HEK293 (cell line): ENCODE results near the gene DPEP1.

Experiments
- CTCF ChIA-PET: fragments of 350-600 bp; formaldehyde crosslinking; extraction: SDS; loops from one replicate; lab custom pipeline; 2021; ENCODE audit warnings: antibody characterized with exemption; lab: Yijun Ruan, JAX
- POLR2A ChIA-PET: fragments of 300-600 bp; formaldehyde crosslinking; extraction: SDS; loops from one replicate; lab custom pipeline; 2020; ENCODE audit warnings: antibody characterized with exemption, inconsistent platforms; lab: Yijun Ruan, JAX
- H3K27ac ChIP-seq: fragments of 200-500 bp; sonication (Bioruptor generic); 2 replicates; pipeline ENCODE4 v1.5.1; 2014; ENCODE audit warnings: low read depth, low read length, control low read depth, inconsistent platforms; ENCODE audit errors: extremely low read depth
- H3K36me3 ChIP-seq, 2 experiments: fragments of 200-500 bp in 1 of 2; sonication (Bioruptor generic) in 1 of 2; 1 replicate in 1 of 2; 2 replicates in 1 of 2; pipeline ENCODE4 v1.5.1; 2014 to 2017; ENCODE audit warnings: inconsistent platforms in 2 of 2, low read length in 2 of 2; ENCODE audit not compliant: control insufficient read depth in 2 of 2, insufficient read depth in 1 of 2
- H3K4me1 ChIP-seq: fragments of 200-500 bp; sonication (Bioruptor generic); 2 replicates; pipeline ENCODE4 v1.5.1; 2014; ENCODE audit warnings: mild to moderate bottlenecking, low read length, inconsistent platforms; ENCODE audit not compliant: control insufficient read depth, insufficient read depth
- H3K4me3 ChIP-seq: 2 replicates; pipeline ENCODE4 v1.5.1; 2011; ENCODE audit warnings: low read depth, mild to moderate bottlenecking, control low read depth, low read length, moderate library complexity
- H3K9me3 ChIP-seq: fragments of 200-500 bp; sonication (Bioruptor generic); 2 replicates; pipeline ENCODE4 v1.5.1; 2014; ENCODE audit warnings: low read depth, low read length, inconsistent platforms; ENCODE audit not compliant: control insufficient read depth, insufficient read depth
- BCL11A ChIP-seq: fragments of 450-650 bp; formaldehyde crosslinking; IDR thresholded peaks from 2 replicates; pipeline ENCODE4 v1.5.1; 2016; ENCODE audit warnings: low read depth, missing biosample characterization, missing genetic modification characterization
- HOXA7 ChIP-seq: sonication (generic); formaldehyde crosslinking; IDR thresholded peaks from 2 replicates; pipeline ENCODE4 v1.8.1; 2022; ENCODE audit warnings: missing genetic modification reagents, borderline replicate concordance
- KLF1 ChIP-seq: fragments of 450-650 bp; formaldehyde crosslinking; IDR thresholded peaks from 2 replicates; pipeline ENCODE4 v1.5.1; 2016; ENCODE audit warnings: missing biosample characterization, missing genetic modification characterization
- KLF8 ChIP-seq: fragments of 450-650 bp; formaldehyde crosslinking; IDR thresholded peaks from 2 replicates; pipeline ENCODE4 v1.5.1; 2016; ENCODE audit warnings: missing biosample characterization, missing genetic modification characterization
- PRDM1 ChIP-seq: fragments of 450-650 bp; formaldehyde crosslinking; IDR thresholded peaks from 2 replicates; pipeline ENCODE4; 2016; ENCODE audit warnings: missing biosample characterization, missing genetic modification characterization
- SCRT1 ChIP-seq: fragments of 450-650 bp; formaldehyde crosslinking; IDR thresholded peaks from 2 replicates; pipeline ENCODE4 v1.5.1; 2016; ENCODE audit warnings: missing biosample characterization, missing genetic modification characterization, borderline replicate concordance
- SETDB1 ChIP-seq: IDR thresholded peaks from one replicate; pipeline ENCODE4 v1.6.1; 2017; ENCODE audit warnings: mild to moderate bottlenecking, low read length, moderate library complexity, mixed read lengths; ENCODE audit not compliant: insufficient read length
- ZBTB8A ChIP-seq: fragments of 450-650 bp; formaldehyde crosslinking; IDR thresholded peaks from 2 replicates; pipeline ENCODE4 v1.5.1; 2016; ENCODE audit warnings: missing biosample characterization, missing genetic modification characterization
- ZEB2 ChIP-seq: fragments of 450-650 bp; formaldehyde crosslinking; IDR thresholded peaks from 2 replicates; pipeline ENCODE4 v1.5.1; 2016; ENCODE audit warnings: missing biosample characterization, missing genetic modification characterization
- ZNF10 ChIP-seq: fragments of 450-650 bp; formaldehyde crosslinking; IDR thresholded peaks from 2 replicates; pipeline ENCODE4 v1.5.1; 2017; ENCODE audit warnings: missing biosample characterization, missing genetic modification characterization
- ZNF184 ChIP-seq: fragments of 450-650 bp; IDR thresholded peaks from 2 replicates; pipeline ENCODE4 v1.5.1; 2018; ENCODE audit warnings: missing biosample characterization, mild to moderate bottlenecking, missing genetic modification characterization
- ZNF274 ChIP-seq, 2 experiments: fragments of 200-500 bp in 1 of 2; fragments of 450-650 bp in 1 of 2; sonication (Bioruptor generic) in 1 of 2; formaldehyde crosslinking in 1 of 2; IDR thresholded peaks; 2 replicates each; pipeline versions ENCODE4 v1.5.1 to v1.6.1; 2014 to 2016; ENCODE audit warnings: borderline replicate concordance in 1 of 2, inconsistent platforms in 1 of 2, low read length in 1 of 2, missing biosample characterization in 1 of 2, missing genetic modification characterization in 1 of 2
- ZNF302 ChIP-seq: fragments of 450-650 bp; formaldehyde crosslinking; IDR thresholded peaks from 2 replicates; pipeline ENCODE4 v1.5.1; 2016; ENCODE audit warnings: missing biosample characterization, missing genetic modification characterization, low read depth
- ZNF510 ChIP-seq: fragments of 450-650 bp; formaldehyde crosslinking; IDR thresholded peaks from 2 replicates; pipeline ENCODE4 v1.5.1; 2018; ENCODE audit warnings: mild to moderate bottlenecking, missing genetic modification characterization, missing biosample characterization; ENCODE audit not compliant: insufficient replicate concordance
- ZNF521 ChIP-seq: fragments of 450-650 bp; formaldehyde crosslinking; IDR thresholded peaks from 2 replicates; pipeline ENCODE4 v1.5.1; 2017; ENCODE audit warnings: missing biosample characterization, mild to moderate bottlenecking, missing genetic modification characterization
- ZNF529 ChIP-seq: fragments of 450-650 bp; formaldehyde crosslinking; IDR thresholded peaks from 2 replicates; pipeline ENCODE4 v1.5.1; 2017; ENCODE audit warnings: missing genetic modification characterization, missing biosample characterization; ENCODE audit not compliant: insufficient replicate concordance
- ZNF776 ChIP-seq: fragments of 450-650 bp; formaldehyde crosslinking; IDR thresholded peaks from 2 replicates; pipeline ENCODE4 v1.5.0; 2017; ENCODE audit warnings: missing biosample characterization, missing genetic modification characterization, borderline replicate concordance
- ZNF792 ChIP-seq: fragments of 450-650 bp; formaldehyde crosslinking; IDR thresholded peaks from 2 replicates; pipeline ENCODE4 v1.5.1; 2016; ENCODE audit warnings: missing biosample characterization, missing genetic modification characterization
- ZXDB ChIP-seq: fragments of 450-650 bp; formaldehyde crosslinking; IDR thresholded peaks from 2 replicates; pipeline ENCODE4 v1.5.1; 2016; ENCODE audit warnings: missing biosample characterization, missing genetic modification characterization
- TF ChIP-seq, protein P1 (sequence below): fragments of 450-650 bp; formaldehyde crosslinking; IDR thresholded peaks from 2 replicates; pipeline ENCODE4 v1.5.1; 2016; ENCODE audit warnings: missing biosample characterization, missing genetic modification characterization
- TF ChIP-seq, protein P2 (sequence below): fragments of 450-650 bp; formaldehyde crosslinking; IDR thresholded peaks from 2 replicates; pipeline ENCODE4 v1.5.1; 2017; ENCODE audit warnings: missing biosample characterization, missing genetic modification characterization
- TF ChIP-seq, protein P3 (sequence below): fragments of 450-650 bp; formaldehyde crosslinking; IDR thresholded peaks from 2 replicates; pipeline ENCODE4 v1.5.1; 2016; ENCODE audit warnings: missing biosample characterization, missing genetic modification characterization
- TF ChIP-seq, protein P4 (sequence below): sonication (generic); formaldehyde crosslinking; IDR thresholded peaks from 2 replicates; pipeline ENCODE4 v1.8.1; 2022; ENCODE audit warnings: mild to moderate bottlenecking, moderate library complexity, missing genetic modification reagents

Gene DPEP1

DNA sequence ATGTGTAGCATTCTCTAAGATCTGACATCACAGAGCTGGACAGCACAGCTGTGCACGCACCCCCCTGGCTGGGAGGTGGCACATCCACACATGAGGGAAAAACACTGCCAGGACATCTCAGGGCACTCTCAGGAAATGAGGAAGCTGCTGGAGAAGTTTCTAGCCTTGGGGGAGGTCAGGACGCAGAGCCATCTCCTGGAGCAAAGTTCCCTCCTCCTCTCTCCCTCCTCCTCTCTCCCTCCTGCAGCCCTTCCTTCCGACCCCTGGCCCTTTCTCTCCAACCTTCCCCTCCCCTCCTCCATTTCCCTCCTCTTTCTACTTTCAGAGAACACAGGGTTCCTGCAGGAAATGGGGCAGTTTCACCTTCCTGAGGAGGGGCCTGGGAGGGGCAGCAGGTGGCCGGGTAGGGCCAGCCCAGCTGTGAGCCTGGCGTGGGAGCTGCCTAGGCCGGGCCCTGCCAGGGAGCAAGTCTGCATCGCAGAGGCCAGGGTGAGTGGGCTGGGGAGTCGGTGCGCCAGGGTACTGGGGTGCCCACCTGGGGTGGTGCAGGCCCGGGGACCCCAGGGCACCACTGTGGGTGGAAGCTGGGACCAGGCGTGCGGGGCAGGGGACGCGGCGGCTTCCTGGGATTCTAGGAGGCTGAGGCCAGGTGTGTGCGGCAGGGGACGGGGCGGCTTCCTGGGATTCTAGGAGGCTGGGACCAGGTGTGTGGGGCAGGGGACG is at the start of gene DPEP1:
DPEP1 (plus strand) TSS at position 412 of the 723 bp plus-strand sequence. CDS start 16,769 bp downstream, outside the sequence.
- POLR2A ChIA-PET: interaction anchor here (1.5 kb wide), 1 partner anchor 22 kb away, joined by 4 read pairs; no protein-coding TSS in a partner anchor
- TF ChIP-seq ZNF792 (no peak), HOXA7 (CRISPR knock-in tag) (no peak), ZNF521 (tag by site-specific recombination) (no peak)
- TF ChIP-seq, protein P1, sequence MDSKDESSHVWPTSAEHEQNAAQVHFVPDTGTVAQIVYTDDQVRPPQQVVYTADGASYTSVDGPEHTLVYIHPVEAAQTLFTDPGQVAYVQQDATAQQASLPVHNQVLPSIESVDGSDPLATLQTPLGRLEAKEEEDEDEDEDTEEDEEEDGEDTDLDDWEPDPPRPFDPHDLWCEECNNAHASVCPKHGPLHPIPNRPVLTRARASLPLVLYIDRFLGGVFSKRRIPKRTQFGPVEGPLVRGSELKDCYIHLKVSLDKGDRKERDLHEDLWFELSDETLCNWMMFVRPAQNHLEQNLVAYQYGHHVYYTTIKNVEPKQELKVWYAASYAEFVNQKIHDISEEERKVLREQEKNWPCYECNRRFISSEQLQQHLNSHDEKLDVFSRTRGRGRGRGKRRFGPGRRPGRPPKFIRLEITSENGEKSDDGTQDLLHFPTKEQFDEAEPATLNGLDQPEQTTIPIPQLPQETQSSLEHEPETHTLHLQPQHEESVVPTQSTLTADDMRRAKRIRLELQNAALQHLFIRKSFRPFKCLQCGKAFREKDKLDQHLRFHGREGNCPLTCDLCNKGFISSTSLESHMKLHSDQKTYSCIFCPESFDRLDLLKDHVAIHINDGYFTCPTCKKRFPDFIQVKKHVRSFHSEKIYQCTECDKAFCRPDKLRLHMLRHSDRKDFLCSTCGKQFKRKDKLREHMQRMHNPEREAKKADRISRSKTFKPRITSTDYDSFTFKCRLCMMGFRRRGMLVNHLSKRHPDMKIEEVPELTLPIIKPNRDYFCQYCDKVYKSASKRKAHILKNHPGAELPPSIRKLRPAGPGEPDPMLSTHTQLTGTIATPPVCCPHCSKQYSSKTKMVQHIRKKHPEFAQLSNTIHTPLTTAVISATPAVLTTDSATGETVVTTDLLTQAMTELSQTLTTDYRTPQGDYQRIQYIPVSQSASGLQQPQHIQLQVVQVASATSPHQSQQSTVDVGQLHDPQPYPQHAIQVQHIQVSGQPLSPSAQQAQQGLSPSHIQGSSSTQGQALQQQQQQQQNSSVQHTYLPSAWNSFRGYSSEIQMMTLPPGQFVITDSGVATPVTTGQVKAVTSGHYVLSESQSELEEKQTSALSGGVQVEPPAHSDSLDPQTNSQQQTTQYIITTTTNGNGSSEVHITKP (tag by site-specific recombination): peak; percentile 31; the same call in 1 of the 2 replicates
- TF ChIP-seq, protein P2, sequence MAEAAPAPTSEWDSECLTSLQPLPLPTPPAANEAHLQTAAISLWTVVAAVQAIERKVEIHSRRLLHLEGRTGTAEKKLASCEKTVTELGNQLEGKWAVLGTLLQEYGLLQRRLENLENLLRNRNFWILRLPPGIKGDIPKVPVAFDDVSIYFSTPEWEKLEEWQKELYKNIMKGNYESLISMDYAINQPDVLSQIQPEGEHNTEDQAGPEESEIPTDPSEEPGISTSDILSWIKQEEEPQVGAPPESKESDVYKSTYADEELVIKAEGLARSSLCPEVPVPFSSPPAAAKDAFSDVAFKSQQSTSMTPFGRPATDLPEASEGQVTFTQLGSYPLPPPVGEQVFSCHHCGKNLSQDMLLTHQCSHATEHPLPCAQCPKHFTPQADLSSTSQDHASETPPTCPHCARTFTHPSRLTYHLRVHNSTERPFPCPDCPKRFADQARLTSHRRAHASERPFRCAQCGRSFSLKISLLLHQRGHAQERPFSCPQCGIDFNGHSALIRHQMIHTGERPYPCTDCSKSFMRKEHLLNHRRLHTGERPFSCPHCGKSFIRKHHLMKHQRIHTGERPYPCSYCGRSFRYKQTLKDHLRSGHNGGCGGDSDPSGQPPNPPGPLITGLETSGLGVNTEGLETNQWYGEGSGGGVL (tag by site-specific recombination): peak; percentile 69; the same call in 1 of the 2 replicates

DNA sequence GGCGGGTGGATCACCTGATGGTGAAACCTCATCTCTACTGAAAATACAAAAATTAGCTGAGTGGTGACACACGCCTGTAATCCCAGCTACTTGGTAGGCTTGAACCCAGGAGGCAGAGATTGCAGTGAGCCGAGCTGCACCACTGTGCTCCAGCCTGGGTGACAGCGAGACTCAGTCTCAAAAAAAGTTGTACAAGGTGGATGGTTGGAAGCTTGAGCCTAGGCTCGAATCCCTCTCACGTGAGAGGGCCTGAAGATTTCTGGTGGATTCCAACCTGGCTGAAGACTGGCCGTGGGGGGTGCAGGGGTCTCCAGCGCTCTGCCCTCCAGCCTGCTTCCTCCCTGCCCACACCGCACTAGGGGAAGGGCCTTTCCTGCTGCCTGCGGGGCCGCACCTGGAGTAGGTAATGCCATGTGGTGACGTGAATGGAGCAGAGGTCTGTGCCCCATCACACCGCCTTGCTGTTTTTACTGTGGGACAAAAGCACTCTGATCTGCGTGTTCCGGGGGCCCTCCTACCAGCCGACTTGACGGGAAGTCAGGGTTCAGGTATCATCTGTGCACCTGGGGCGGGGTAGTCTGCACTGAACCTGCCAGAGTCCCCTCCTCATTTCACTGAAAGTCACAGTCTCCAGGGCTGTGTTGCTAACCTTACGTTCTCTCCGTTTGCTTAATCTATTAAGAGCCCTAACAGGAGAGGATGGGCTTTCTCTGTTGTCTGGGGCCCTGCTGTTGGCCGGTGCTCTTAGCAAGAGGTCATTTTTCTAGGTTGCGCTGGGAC is 48.8 kb upstream of the DPEP1 start:
- ChIA-PET CTCF (interaction anchor here (1.3 to 3.1 kb wide), 2 partner anchors 77 to 85 kb away, joined by 3 to 20 read pairs; no protein-coding TSS in a partner anchor), POLR2A (interaction anchor here (0.5 to 2.0 kb wide), 8 partner anchors 12 to 317 kb away, joined by 3 to 17 read pairs (median 4); partner anchors contain the start of gene SPATA2L)
- no peak for TF ChIP-seq KLF8 (tag by site-specific recombination)
- TF ChIP-seq ZNF529 (tag by site-specific recombination): no peak
- TF ChIP-seq ZNF184: no peak
- TF ChIP-seq ZBTB8A (tag by site-specific recombination): no peak
- TF ChIP-seq, protein P3, sequence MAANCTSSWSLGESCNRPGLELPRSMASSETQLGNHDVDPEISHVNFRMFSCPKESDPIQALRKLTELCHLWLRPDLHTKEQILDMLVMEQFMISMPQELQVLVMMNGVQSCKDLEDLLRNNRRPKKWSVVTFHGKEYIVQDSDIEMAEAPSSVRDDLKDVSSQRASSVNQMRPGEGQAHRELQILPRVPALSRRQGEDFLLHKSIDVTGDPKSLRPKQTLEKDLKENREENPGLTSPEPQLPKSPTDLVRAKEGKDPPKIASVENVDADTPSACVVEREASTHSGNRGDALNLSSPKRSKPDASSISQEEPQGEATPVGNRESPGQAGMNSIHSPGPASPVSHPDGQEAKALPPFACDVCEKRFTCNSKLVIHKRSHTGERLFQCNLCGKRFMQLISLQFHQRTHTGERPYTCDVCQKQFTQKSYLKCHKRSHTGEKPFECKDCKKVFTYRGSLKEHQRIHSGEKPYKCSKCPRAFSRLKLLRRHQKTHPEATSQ (tag by site-specific recombination): no peak
- no peak for TF ChIP-seq SCRT1
- peak; percentile 73 for TF ChIP-seq ZEB2 (tag by site-specific recombination)
- no peak for TF ChIP-seq BCL11A (tag by site-specific recombination)
- TF ChIP-seq SETDB1: no peak
- TF ChIP-seq KLF1 (tag by site-specific recombination): no peak
- no peak for TF ChIP-seq ZNF510
- no peak for TF ChIP-seq ZNF274 (IDR thresholded peaks at IDR 0.05; ENCODE audit: low read length)
- no peak for TF ChIP-seq ZNF274 (tag by site-specific recombination; IDR thresholded peaks at IDR 0.05; ENCODE audit: borderline replicate concordance)
- peak; percentile 4; the same call in 1 of the 2 replicates for TF ChIP-seq ZNF10 (tag by site-specific recombination)
- TF ChIP-seq PRDM1 (tag by site-specific recombination): no peak
- peak; percentile 55 for TF ChIP-seq ZXDB (tag by site-specific recombination)
- TF ChIP-seq ZNF776 (tag by site-specific recombination): no peak
- no peak for TF ChIP-seq ZNF302 (tag by site-specific recombination)
- TF ChIP-seq, protein P4, sequence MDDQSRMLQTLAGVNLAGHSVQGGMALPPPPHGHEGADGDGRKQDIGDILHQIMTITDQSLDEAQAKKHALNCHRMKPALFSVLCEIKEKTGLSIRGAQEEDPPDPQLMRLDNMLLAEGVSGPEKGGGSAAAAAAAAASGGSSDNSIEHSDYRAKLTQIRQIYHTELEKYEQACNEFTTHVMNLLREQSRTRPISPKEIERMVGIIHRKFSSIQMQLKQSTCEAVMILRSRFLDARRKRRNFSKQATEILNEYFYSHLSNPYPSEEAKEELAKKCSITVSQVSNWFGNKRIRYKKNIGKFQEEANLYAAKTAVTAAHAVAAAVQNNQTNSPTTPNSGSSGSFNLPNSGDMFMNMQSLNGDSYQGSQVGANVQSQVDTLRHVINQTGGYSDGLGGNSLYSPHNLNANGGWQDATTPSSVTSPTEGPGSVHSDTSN (CRISPR knock-in tag): 0 out of 2 replicates have a peak, but pooled peaks have one; percentile 26

More for the DNA sequence above, at the start of gene DPEP1:
- CTCF ChIA-PET: interaction anchor here (2.0 kb wide), 1 partner anchor 15 kb away, joined by 5 read pairs; no protein-coding TSS in a partner anchor
- Histone ChIP-seq H3K4me3 (no peak within 1 kb of the TSS), H3K9me3 (no peaks in the 10 kb centered on the region), H3K36me3 (no peaks in the 10 kb centered on the region), H3K27ac (no peak within 1 kb of the TSS), H3K4me1 (peaks cover 3% of the 10 kb centered on the region; the same call in 1 of the 2 replicates)

More for the DNA sequence above, 48.8 kb upstream of the DPEP1 start:
- Histone ChIP-seq H3K9me3 (no peaks in the 10 kb centered on the region), H3K36me3 (peaks cover 5 to 45% of the 10 kb centered on the region in 2 experiments; a peak in 2 of 3 replicates), H3K27ac (peak overlapping the region; percentile 67), H3K4me3 (no peak overlapping the region), H3K4me1 (peaks cover 9% of the 10 kb centered on the region)
